HG02798 (cell line): Measurements from ENCODE around the gene CNTLN.
"Not testable (repeated sequence)": the region's sequence is repeated elsewhere in the genome, so short reads cannot be mapped to it uniquely, and the experiment has no call there.

Experiments
- ATAC-seq: cut with Tn5 transposase; IDR thresholded peaks from one replicate; pipeline ENCODE4 v1.9.1; 2021; ENCODE audit warnings: mild to moderate bottlenecking; ENCODE audit not compliant: unreplicated experiment, poor library complexity

The CNTLN gene

DNA sequence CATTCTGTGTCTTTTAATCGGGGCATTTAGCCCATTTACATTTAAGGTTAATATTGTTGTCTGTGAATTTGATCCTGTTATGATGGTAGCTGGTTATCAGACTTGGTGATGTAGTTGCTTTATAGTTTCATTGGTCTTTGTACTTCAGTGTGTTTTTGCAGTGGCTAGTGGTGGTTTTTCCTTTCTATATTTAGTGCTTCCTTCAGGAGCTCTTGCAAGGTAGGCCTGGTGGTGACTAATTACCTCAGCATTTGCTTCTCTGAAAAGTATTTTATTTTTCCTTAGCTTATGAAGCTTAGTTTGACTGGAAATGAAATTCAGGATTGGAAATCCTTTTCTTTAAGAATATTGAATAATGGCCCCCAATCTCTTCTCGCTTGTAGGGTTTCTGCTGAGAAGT lies 156.9 kb downstream of the CNTLN start:
- no peak for ATAC-seq

DNA sequence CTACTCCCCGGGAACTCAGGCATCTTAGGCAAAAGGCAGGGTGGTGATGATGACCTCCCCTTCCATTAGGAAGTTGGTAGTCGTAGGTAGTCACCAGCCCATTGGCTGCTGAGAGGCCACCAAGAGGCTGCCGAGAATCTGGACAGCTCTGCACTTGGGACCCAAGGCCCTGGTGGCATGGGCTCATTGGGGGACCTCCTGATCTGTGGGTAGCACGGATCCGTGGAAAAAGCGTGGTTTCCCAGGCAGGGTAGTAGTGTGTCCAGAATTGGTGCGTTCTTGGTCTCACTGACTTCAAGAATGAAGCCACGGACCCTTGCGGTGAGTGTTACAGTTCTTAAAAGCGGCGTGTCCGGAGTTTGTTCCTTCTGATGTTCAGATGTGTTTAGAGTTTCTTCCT lies 158.8 kb downstream of the CNTLN start:
- no peak for ATAC-seq

DNA sequence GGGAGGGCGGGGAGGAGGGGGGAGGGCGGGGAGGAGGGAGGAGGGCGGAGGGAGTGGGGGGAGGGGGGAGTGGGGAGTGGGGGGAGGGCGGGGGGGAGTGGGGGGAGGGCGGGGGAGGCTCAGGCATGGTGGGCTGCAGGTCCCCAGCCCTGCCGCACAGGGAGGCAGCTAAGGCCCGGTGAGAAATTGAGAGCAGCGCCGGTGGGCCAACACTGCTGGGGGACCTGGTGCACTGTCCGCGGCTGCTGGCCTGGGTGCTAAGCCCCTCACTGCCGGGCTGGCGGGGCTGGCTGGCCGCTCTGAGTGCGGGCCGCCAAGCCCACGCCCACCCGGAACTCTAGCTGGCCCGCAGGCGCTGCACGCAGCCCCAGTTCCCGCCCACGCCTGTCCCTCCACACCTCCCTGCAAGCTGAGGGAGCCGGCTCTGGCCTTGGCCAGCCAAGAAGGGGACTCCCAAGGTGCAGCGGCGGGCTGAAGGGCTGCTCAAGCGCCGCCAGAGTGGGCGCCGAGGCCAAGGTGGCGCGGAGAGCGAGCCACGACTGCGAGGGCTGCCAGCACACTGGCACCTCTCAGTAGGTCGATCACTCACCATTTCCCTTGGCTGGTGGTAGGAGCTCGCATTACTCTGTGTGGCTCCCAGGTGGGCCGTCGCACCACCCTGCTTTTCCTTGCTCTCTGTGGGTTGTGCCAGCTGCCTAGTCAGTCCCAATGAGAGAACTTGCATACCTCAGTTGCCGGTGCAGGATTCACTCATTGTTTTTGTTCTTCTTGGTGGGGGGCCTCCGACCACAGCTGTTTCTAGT lies 160.2 kb downstream of the CNTLN start:
- no peak for ATAC-seq

DNA sequence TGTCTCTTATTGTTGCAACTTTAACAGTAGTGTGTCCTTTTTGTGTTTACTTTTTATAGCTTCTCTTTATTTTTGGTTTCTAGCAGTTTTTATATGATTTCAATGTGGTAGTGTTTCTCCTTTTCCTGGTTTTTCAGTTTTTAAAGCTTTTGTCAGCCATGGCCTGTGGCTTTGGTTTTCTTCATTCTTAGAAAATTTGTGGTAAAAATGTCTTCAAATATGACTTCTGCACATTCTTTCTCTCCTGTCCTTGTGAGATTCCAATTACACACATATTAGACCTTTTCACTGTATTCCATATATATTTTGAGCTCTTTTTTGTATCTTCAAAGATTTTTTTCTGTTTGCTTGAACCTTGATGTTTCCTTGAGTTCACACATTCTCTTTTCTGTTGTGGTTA lies 180.5 kb downstream of the CNTLN start:
- ATAC-seq: no peak

GRCh38 chr9:17318821-17319320 lies 184.0 kb downstream of the CNTLN start:
- ATAC-seq: no peak

DNA sequence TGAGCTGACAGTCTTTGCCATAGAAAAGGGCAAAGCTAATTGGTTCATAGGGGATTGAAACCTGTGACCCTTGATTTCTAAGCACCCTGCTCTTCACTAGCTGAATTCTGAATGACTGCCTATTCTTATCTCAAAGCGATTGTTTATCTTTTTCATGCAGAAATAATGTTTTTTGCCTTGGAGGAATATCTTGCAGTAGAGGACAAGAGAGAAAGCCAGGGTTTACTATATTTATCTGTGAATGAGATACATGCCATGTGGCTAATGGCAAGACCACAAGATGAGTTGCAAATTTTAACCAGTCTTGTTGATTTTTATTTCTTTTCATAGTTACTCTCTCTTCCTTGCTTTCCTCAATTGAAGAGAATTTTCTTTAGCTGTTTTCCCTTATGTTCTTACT lies 185.0 kb downstream of the CNTLN start:
- ATAC-seq: no peak

DNA sequence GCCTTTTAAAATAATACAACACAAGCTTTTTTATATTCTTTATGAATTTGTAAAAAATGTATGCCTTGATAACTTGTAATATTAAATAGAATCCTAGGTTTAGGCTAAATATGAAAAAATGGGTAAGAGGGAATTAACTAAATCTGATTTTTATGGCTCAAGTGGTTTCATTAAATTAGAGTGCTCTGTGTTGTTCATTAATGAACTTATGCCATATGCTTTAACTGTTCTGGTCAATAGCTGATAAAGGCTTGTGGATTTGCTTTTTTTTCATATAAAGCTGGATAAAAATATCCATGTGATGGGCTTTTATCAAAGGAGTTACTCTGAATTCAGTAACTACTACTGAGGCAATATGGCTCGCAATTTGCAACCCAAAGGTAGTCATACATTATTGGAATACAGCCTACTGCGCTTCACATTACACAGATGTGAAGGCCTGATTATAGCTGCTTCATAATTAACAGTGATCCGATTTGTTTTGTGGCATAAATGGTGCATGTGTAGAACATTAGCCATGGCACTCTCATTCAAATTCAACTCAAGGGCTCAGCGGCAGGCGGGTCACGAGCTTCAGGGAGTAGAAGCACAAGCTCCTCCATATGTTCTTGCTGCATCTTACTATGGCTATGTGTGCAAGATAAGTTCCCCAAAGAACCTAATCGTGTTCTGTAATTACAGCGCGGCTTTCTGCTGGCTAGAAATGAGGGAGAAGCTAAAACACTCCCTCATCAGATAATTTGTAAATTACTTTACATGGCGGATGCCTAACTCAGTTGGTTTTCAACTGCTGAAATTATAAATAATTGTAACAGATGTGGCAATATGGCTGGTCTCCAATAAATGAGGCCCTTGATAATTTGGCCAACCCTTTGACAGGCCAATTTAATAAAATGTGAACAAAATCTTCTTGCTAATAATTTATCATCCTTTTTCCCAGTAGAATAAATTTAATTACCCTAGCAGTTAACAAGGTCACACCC lies 188.3 kb downstream of the CNTLN start:
- ATAC-seq: no peak

GRCh38 chr9:17328331-17328730 lies 193.5 kb downstream of the CNTLN start:
- no peak for ATAC-seq

DNA sequence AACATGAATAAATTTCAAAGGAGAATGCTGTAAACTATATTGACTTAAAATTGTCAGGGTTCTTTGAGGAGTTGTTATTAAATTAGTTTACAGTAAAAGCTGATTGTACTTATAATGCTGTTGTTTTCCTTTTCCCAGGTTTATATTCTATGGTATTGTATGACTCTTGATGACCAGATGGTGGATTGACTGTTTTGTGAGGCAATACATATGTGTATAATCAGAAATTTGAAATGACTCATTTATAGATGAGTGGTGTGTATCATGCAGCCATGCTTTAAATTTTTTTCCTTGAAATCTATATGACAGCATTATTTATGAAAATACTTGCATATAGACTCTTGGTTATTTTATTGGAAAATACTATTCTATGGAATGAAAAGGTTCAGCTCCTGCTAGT lies 195.3 kb downstream of the CNTLN start:
- ATAC-seq: no peak

- ATAC-seq: no peak
Observed at GRCh38 chr9:17332115-17332514, 197.3 kb downstream of the CNTLN start.

DNA sequence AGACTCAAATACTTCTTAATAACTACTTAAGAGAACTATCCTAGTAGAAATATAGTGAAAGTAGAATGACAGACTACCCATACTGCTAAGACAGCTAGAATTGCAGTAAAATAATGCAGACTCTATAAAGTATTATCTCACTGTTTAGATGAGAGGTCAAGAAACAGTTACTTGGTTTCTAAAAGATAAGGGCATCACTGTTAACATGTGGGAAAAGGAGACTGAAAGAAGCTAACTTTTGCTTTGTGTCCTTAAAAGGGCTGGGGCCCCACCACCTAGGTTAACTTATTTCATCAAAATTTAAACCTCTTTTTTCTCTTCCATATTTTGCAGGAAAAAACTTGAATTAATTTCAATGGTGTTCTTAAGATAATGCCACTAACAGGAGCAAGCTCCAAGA lies 204.3 kb downstream of the CNTLN start:
- no peak for ATAC-seq

DNA sequence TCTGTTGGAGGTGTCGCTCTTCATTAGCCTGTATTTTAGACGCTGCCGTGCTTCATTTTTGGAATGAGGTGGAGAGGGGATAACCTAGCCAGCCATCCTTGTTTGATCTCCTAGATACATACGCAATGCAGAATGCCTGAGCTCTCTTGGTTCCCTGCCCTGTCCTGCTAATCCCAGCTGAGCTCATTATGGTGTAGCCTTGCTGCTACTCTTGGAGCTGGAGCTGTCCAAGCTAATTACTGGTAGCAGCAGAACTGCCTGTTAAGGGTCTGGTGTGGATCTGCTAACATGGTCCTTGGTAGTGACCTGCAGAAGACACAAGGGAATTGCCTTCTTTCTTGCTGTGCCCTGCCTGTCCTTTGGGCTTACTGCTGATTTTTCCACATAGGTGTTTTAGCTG lies 207.9 kb downstream of the CNTLN start:
- no peak for ATAC-seq

DNA sequence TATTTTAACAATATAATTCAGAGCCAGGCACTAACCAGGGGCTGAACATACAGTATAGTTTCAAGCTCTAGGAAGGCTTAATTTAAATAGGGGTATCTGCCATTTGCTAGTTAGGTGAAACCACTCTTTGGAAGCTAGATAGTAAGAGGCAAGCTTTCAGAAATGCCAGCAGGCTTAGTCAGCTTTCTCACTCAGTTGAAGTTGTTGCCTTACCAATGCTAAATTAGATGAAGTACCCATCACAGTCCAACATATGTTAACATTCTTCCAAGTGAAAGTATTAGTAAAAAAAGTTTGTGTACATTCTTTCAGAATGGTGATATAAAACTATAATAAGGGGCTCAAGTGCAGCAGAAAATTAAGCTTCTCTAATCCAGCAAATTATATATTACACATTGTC lies 215.0 kb downstream of the CNTLN start:
- ATAC-seq: no peak

DNA sequence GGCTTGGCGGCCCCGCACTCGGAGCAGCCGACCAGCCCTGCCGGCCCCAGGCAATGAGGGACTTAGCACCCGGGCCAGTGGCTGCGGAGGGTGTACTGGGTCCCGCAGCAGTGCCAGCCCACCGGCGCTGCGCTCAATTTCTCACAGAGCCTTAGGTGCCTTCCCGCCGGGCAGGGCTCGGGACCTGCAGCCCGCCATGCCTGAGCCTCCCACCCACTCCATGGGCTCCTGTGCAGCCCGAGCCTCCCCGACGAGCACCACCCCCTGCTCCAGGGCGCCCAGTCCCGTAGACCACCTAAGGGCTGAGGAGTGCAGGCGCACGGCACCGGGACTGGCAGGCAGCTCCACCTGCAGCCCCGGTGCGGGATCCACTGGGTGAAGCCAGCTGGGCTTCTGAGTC lies 219.2 kb downstream of the CNTLN start:
- ATAC-seq: not testable (repeated sequence)

GRCh38 chr9:17361378-17361777 lies 226.5 kb downstream of the CNTLN start:
- ATAC-seq: no peak

GRCh38 chr9:17367035-17367434 lies 232.2 kb downstream of the CNTLN start:
- no peak for ATAC-seq

- ATAC-seq: no peak
Observed at GRCh38 chr9:17380126-17380861, 245.5 kb downstream of the CNTLN start.

DNA sequence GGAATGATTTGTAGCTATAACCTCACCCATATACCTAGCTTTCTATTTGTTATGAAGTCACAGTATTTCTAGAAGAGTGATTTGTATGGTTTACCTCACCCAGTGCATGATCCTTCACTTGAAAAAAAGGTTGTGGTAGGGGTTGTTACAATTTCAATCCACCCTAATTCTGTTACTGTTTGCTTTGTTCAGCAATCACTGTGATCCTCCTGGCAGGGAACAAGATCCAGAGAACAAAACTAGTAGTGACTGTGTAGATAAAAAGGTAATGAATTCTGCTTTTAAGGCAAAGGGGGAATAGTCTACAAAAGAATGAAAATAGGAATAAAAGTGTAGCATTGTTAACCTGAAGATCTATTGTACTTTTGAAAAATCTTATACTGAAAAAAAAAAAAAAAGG lies 252.7 kb downstream of the CNTLN start:
- no peak for ATAC-seq

GRCh38 chr9:17389026-17389425 lies 254.2 kb downstream of the CNTLN start:
- no peak for ATAC-seq

DNA sequence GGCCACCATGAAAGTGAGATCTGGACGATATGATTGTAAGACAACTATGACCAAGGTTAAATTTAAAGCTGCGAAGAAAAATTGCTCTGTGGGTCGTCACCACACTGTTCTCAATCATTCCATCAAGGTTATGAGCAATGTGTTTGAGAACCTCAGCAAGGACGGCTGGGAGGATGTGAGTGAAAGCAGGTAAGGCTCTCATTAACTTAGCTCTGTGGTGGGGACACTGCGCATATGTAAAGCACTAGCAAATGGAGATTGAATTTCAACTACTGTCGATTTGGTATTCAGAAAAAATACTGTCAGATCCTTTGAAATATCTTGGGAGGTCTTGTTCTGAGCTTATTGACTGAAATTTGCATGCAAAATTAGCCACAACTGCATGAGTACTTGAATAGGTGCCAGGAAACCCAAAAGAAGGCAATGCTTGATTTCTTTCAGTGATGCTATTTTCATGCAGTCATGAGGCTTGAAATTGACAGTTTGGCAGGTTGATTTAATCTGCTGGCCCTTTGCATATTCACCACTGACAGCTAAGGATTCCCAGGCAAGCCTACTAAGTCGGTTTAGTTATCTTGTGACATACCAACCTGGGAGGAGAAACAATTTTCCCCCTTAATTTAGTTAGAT lies 260.2 kb downstream of the CNTLN start:
- no peak for ATAC-seq
